GM10248 (cell line): ENCODE data around the gene ISCU.

Source experiments
- CTCF ChIA-PET: fragments of 300-600 bp; sonication (Branson Sonifier 250); formaldehyde crosslinking; extraction: SDS; loops from one replicate; lab custom pipeline; 2021; ENCODE audit warnings: antibody characterized with exemption; lab: Yijun Ruan, JAX
- POLR2A ChIA-PET: fragments of 350-650 bp; sonication (Branson Sonifier 250); formaldehyde crosslinking; extraction: SDS; loops from one replicate; lab custom pipeline; 2020; ENCODE audit warnings: antibody characterized with exemption; lab: Yijun Ruan, JAX
- DNase-seq: peaks from one replicate; pipeline ENCODE4 v3.0.0; 2012; ENCODE audit errors: extremely low spot score
- TF ChIP-seq, protein P1 (sequence below): IDR thresholded peaks from 2 replicates; pipeline ENCODE4 v1.5.1; 2012; ENCODE audit warnings: mild to moderate bottlenecking, low read depth; ENCODE audit errors: extremely low read depth, missing control alignments, control extremely low read depth

Gene ISCU

DNA sequence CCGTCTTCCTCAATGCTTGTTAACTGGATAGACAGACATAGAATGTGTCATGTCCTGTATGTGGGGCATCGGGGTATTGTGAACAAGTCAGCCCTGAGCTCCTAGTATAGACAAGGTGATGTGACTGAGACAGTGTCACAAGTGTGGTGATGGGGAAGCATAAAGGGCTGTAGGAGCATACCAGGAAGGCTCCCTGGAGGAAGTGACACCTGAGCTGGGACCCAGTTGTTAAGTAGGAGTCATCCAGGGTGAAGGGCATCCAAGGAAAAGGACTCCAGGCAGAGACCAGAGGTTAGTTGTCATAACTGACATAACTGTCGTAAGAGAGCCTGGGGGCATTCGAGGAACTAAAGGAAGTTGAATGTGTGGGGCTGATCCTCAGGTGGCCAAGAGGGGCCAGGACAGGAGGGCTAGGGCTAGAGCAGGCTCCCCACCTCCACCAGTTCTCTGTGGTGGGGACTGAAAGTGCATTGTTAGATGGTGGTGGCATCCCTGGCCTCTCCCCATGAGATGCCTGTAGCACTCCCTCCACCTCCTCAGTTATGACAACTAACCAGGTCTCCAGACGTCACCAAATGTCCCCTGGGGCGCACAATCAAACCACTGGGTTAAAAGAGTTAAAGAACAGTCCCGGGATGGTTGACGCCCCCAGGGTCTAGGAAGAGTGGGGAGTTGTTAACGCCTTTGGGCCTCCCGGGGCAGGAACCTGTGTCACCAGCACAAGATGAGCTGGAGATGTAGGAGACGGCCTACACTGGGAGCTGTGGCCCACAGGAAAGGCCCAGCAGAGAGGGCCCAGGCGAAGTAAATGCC, 44.9 kb upstream of the ISCU start:
- ChIA-PET CTCF (interaction anchor here (1.5 kb wide), 1 partner anchor 100 kb away, joined by 4 read pairs; no protein-coding TSS in a partner anchor), POLR2A (no interaction called here)
- no peak for DNase-seq
- TF ChIP-seq, protein P1, sequence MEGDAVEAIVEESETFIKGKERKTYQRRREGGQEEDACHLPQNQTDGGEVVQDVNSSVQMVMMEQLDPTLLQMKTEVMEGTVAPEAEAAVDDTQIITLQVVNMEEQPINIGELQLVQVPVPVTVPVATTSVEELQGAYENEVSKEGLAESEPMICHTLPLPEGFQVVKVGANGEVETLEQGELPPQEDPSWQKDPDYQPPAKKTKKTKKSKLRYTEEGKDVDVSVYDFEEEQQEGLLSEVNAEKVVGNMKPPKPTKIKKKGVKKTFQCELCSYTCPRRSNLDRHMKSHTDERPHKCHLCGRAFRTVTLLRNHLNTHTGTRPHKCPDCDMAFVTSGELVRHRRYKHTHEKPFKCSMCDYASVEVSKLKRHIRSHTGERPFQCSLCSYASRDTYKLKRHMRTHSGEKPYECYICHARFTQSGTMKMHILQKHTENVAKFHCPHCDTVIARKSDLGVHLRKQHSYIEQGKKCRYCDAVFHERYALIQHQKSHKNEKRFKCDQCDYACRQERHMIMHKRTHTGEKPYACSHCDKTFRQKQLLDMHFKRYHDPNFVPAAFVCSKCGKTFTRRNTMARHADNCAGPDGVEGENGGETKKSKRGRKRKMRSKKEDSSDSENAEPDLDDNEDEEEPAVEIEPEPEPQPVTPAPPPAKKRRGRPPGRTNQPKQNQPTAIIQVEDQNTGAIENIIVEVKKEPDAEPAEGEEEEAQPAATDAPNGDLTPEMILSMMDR, result no peak

DNA sequence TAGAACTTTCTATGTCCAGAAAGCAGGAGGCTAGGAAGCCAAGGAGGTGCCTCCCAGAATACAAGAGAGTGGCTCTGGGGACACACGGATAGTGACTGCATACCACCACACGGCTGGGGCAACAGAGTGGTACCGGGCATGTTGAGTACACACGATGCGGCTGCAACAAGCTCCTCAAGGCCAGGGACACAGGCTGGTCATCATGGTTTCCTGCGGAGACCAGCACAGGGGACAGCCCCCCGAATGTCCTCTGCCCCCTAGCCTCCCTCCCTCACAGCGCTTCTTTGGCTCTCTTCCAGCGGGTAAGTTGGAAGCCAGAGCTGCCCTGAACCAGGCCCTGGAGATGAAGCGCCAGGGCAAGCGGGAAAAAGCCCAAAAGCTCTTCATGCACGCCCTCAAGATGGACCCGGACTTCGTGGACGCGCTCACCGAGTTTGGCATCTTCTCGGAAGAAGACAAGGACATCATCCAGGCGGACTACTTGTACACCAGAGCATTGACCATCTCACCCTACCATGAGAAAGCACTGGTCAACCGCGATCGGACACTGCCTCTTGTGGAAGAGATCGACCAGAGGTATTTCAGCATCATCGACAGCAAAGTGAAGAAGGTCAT, 44.2 kb upstream of the ISCU start:
- DNase-seq, result no peak
- TF ChIP-seq, protein P1, result no peak
- POLR2A ChIA-PET, result no interaction called here
- CTCF ChIA-PET, result interaction anchor here (0.7 kb wide), 1 partner anchor 100 kb away, joined by 3 read pairs; no protein-coding TSS in a partner anchor

DNA sequence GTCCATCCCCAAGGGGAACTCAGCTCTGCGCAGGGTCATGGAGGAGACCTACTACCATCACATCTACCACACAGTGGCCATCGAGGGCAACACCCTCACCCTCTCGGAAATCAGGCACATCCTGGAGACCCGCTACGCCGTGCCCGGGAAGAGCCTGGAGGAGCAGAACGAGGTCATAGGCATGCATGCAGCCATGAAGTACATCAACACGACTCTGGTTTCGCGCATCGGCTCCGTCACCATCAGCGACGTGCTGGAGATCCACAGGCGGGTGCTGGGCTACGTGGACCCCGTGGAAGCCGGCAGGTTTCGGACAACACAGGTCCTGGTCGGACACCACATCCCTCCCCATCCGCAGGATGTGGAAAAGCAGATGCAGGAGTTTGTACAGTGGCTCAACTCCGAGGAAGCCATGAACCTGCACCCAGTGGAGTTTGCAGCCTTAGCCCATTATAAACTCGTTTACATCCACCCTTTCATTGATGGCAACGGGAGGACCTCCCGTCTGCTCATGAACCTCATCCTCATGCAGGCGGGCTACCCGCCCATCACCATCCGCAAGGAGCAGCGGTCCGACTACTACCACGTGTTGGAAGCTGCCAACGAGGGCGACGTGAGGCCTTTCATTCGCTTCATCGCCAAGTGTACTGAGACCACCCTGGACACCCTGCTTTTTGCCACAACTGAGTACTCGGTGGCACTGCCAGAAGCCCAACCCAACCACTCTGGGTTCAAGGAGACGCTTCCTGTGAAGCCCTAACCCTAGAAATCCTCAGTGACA, 43.5 kb upstream of the ISCU start:
- CTCF ChIA-PET, result interaction anchor here (0.7 kb wide), 1 partner anchor 99 kb away, joined by 3 read pairs; no protein-coding TSS in a partner anchor
- POLR2A ChIA-PET, result no interaction called here
- no peak for DNase-seq
- TF ChIP-seq, protein P1, result no peak

DNA sequence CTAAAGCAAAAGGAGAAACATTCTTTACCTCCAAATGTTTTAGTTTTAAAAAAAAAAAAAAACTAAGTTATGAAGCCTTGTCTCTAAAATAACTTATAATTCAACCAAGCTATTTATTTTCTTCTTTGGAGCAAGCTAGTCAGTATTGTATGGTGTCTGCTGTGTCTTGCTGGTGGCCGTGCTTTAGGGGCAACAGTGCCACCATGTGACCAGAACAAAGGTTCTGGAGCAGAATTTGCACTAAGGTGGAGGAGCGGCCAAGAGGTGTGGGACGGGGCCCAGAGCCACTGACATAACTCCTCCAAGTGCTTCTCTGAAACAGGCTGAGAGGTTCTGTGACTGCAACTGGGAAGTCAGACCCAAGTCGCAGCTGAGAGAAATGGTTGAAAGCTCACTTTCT, 42.8 kb upstream of the ISCU start:
- ChIA-PET POLR2A (no interaction called here), CTCF (interaction anchor here (0.8 kb wide), 1 partner anchor 12 kb away, joined by 4 read pairs; no protein-coding TSS in a partner anchor)
- no peak for DNase-seq
- TF ChIP-seq, protein P1, result peak; percentile 21

DNA sequence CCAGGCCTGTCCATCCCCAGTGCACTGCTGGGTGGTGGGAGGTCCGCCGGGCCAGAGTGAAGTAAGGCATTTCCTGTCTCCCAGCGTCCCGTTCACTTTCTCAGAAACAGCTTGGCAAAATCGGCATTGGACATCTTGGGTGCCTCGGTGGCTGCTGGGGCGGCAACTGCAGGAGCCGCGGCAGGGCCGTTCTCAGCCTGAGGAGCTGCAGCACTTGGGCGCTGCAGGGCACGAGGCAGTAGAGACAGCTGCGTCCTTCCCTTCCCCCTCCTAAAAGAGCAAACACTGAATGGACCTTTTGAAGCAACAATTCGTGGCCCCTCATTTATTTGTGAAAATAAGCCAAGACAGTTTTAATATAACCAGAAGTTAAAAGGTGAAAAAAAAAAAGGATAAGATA, 39.0 kb upstream of the ISCU start:
- TF ChIP-seq, protein P1, result no peak
- DNase-seq, result no peak
- CTCF ChIA-PET, result interaction anchor here (1.3 to 2.3 kb wide), 2 partner anchors 11 to 41 kb away, joined by 3 to 8 read pairs; no protein-coding TSS in a partner anchor
- POLR2A ChIA-PET, result no interaction called here

DNA sequence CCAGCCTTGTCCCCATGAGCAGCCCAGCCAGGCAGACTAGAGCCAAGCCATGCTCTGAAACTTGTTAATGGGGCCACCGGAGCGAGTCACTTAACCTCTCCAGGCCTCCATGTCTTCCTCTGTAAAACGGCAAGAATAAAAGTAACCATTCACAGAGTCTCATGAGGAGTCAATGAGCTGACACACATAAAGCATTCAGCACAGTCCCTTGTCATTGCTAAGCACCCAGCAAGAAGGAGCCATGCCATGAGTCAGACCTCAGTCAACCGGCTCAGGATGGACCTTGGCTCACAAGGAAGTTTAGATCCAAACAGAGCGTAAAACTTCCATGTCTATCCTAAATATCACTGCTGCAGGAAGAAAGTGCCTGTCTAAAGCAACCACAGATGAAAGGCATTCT, 36.7 kb upstream of the ISCU start:
- DNase-seq, result no peak
- ChIA-PET CTCF (no interaction called here), POLR2A (no interaction called here)
- TF ChIP-seq, protein P1, result no peak
